Measurements from ENCODE around the gene C2orf69.
A peak's percentile ranks its signal among the peaks of the same experiment; 100 is the strongest.

C2orf69 gene

DNA sequence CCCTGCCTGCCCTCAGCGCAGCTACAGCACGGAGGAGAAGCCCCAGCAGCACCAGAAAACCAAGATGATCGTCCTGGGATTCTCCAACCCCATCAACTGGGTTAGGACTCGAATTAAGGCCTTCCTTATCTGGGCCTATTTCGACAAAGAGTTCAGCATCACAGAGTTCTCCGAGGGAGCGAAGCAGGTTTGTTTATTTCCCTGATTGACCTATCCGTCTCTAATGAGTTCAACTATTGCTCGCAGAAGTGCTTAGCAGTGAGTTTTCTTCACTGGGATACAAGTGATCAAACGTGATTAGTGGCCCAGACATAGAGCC, 44.9 kb downstream of the C2orf69 start:
- DNase-seq: no peak
- intact Hi-C loops (cut with DNase I): no loop called here

GRCh38 chr2:199958014-199958413, 46.9 kb downstream of the C2orf69 start:
- intact Hi-C loops (cut with DNase I): no loop called here
- no peak for DNase-seq

GRCh38 chr2:199962203-199962602, 51.1 kb downstream of the C2orf69 start:
- no peak for DNase-seq
- intact Hi-C loops (cut with DNase I): loop anchor here (10.0 kb wide), 1 partner anchor 743 kb away; no protein-coding TSS in a partner anchor

DNA sequence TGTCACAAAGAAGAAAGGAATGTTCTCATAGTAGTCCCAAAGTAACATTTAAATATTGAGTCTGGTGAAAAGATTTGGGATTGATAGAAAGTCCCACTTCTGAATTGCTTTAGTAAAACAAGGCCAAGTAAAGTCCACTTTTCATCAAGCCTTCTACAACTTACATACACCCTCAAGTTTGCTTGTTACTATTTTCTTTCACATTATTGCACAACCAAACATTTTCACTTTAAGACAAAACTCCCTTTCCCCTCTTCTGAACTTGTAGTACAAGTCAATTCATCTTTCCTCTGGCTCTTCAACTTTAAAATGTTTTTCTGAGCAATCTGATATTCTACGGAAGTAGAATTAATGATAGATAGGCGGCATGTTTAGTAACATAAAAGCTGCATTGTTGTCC, 55.3 kb downstream of the C2orf69 start:
- no peak for DNase-seq
- intact Hi-C loops (cut with DNase I): loop anchor here (10.0 kb wide), 1 partner anchor 738 kb away; no protein-coding TSS in a partner anchor

DNA sequence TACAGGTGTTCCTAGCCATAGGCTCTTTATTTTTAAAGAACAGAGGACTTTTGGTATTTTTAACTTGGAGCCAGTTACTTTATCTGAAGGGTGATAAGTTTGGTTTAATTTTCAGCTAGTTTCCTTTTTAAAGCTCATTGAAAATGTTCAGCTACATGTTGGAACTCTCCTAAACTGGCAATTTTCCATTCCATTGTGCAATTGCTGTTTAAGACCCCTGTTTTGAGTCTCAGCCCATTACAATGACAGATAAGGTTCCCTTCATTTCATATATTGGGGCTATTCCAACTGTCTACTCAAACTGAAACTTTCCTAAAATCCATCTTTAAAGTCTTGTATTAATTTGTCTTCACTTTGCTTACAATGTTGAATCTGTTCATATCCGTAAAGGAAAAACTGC, 55.9 kb downstream of the C2orf69 start:
- intact Hi-C loops (cut with DNase I): loop anchor here (10.0 kb wide), 1 partner anchor 738 kb away; no protein-coding TSS in a partner anchor
- no peak for DNase-seq

- intact Hi-C loops (cut with DNase I): loop anchor here (10.0 kb wide), 1 partner anchor 737 kb away; no protein-coding TSS in a partner anchor
- no peak for DNase-seq
These were observed 57.0 kb downstream of the C2orf69 start for GRCh38 chr2:199968126-199968525.

- no peak for DNase-seq
These were observed 61.1 kb downstream of the C2orf69 start for GRCh38 chr2:199972088-199972626.

DNA sequence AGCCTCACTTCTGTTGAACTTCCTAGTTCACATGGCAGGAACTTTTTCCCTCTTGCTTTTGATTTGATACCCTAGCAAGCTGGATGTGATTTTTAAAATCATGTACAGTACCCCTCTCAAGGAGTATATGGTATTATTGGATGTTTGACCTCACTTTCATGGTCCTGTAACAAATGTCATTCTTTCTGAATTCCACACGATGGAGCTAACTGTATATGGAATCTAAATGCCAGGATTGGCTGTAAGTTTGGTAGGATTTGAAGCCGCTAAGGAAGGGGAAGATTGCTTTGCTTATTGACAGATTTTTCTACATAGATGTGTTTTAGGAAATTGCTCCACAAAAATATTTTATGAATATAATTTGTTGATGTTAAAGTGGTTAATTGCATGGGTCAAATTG, 62.6 kb downstream of the C2orf69 start:
- peak in 1 of 42 donors; percentile 3 for DNase-seq
- intact Hi-C loops (cut with DNase I): no loop called here

More at GRCh38 chr2:199972088-199972626, 61.1 kb downstream of the C2orf69 start:
- intact Hi-C loops (cut with DNase I): no loop called here

- DNase-seq: no peak
- intact Hi-C loops (cut with DNase I): loop anchor here (5.0 kb wide), 1 partner anchor 507 kb away; no protein-coding TSS in a partner anchor
These were observed 64.3 kb downstream of the C2orf69 start for GRCh38 chr2:199975273-199975895.
